Astrocyte of the cerebellum (primary cell): ENCODE measurements around the gene CRNN.

Experiments
- DNase-seq: peaks from one replicate; pipeline ENCODE4 v3.0.0-alpha.2; 2011; ENCODE audit warnings: low read depth
- H3K4me3 ChIP-seq: 2 replicates; pipeline ENCODE4 v1.5.1; 2011; ENCODE audit warnings: mild to moderate bottlenecking, low read depth, low read length, moderate library complexity
- CTCF ChIP-seq: IDR thresholded peaks from 2 replicates; pipeline ENCODE4 v1.5.1; 2012; ENCODE audit warnings: low read length, low read depth, moderate library complexity, mild to moderate bottlenecking; ENCODE audit errors: missing control alignments
- in situ Hi-C: cut with HindIII; loops from 2 replicates; pipeline ENCODE4 v1.10.0; 2017; ENCODE audit warnings: low sequenced_read_pairs

Gene CRNN

GRCh38 chr1:152410599-152410998, 3.5 kb downstream of the CRNN start:
- DNase-seq = peak; percentile 15
- in situ Hi-C loops = no loop called here
- no peak overlapping the region for H3K4me3 ChIP-seq
- no peak for TF ChIP-seq CTCF

- in situ Hi-C loops = no loop called here
- DNase-seq = no peak
- TF ChIP-seq CTCF = no peak
- no peak overlapping the region for H3K4me3 ChIP-seq
Observed at GRCh38 chr1:152410028-152410427, 4.0 kb downstream of the CRNN start.

DNA sequence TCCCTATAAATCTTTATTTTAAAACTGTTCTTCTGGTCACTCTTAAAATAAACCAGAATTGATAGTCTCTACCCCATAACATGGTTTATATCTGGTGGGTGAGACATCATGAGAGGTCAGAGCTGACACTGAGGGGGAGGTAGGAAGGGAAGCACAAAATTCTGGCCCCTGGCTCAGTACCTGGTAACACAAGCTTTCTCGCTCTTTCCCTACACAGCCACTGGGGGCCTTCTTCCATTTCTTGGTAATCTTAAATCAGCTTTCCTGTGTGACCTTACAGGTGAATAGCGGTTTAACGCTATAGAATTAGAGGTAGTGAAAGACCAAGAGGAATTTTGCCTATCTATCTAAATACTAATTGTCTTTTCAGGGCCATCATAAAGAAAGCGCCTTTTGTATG, 5.4 kb downstream of the CRNN start:
- in situ Hi-C loops = no loop called here
- no peak overlapping the region for H3K4me3 ChIP-seq
- no peak for TF ChIP-seq CTCF
- DNase-seq = no peak

DNA sequence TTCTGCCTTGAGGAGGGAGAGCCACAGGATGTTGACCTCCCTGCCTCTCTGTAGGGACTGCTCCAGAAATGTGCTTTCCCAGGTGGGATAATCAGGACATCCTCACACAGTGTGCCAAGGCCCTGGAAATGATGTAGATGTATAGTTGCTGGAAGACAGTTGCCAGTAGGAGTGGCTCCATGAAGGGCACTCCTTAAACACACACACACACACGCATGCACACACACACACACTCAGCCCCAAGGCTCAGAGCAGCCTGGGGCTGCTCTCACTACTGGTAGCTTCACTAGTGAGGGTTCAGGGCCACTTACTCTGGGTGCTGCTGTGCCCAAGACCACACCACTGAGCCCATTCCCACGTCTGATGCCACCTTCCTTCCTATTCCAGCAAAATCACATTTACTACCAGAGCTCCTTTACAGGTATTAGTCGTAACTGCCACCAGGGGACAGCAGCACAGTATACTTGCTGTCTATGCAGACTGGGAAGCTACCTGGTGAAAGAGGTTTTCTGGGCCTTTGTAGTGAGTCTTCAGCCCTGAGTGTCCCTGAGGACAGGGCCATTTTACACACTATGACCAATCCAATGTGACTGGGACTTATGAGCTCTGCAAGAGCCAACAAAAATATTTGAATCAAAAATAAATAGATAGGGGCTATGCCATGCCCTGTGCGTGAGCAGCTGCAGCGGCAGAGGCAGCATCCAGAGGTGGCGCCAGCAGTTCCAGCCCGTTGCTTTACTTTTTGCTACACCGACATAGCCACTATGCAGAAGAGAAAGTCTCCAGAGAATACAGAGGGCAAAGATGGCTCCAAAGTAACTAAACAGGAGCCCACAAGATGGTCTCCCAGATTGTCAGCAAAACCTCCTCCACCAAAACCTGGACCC, 15.0 kb downstream of the CRNN start:
- H3K4me3 ChIP-seq = no peak overlapping the region
- TF ChIP-seq CTCF = peak; percentile 37
- DNase-seq = no peak
- in situ Hi-C loops = no loop called here

- in situ Hi-C loops = no loop called here
- no peak for TF ChIP-seq CTCF
- no peak for DNase-seq
- H3K4me3 ChIP-seq = no peak overlapping the region
Observed at GRCh38 chr1:152397474-152397873, 16.6 kb downstream of the CRNN start.

- TF ChIP-seq CTCF = no peak
- DNase-seq = no peak
- in situ Hi-C loops = no loop called here
- no peak overlapping the region for H3K4me3 ChIP-seq
Observed at GRCh38 chr1:152394151-152394550, 19.9 kb downstream of the CRNN start.

- in situ Hi-C loops = no loop called here
- H3K4me3 ChIP-seq = no peak overlapping the region
- DNase-seq = no peak
- no peak for TF ChIP-seq CTCF
Observed at GRCh38 chr1:152392909-152393308, 21.2 kb downstream of the CRNN start.
